ENCODE results near the gene SLC6A4.

The SLC6A4 gene

DNA sequence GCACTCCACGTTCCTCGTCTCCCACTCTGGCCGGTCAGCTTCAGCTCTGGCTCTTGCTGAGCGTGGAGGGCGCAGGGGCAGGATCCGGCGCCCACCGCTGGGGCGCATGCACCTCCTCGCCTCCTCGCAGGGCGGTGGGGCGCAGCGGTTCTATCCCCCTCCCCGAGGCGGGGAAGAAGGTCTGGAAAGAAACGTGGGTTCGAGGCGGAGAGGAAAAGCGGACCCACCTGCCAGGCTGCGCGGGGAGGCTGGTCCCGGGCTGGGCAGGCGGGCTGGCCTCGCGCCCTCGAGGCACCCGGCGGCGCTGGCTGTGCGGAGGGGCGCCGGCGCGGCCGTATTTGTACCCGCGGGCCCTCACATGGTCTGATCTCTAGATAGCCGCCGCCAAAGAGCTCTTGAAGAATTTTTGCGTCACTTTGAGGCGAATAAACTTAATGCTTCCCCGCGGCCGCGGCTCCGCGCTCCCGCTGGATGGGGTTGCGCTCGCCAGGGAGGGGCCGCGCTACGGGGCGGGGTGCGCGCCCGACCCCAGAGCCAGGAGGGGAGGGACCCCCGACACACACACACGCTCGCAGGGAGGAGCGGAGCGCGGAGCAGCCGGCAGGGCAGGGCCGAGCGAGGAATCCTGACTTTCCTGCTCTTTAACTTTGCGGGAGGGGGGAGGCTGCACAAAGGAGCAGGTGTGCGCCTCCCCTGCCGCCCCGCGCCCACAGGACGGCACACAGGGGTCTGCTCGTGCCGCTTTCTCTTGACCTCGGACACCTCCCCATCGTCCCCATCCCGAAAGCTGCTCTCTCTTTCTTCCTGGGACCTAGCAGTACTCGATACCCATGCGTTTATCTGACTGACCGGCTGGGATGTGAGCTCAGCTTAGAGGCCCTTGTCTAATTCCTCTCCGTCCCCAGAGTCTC is at the start of gene SLC6A4:
SLC6A4 (minus strand) TSS at position 312 of the 911 bp plus-strand sequence. CDS start 13,739 bp downstream, outside the sequence.
- Histone ChIP-seq H3K4me1 (ENCODE audit: insufficient read depth, insufficient read length) (peaks cover 9% of the 10 kb centered on the region), H3K27me3 (ENCODE audit: insufficient read depth, insufficient read length) (peaks cover 69% of the 10 kb centered on the region), H3K4me3 (ENCODE audit: insufficient read length, low read depth) (peak within 1 kb of the TSS; percentile 32), H3K9ac (ENCODE audit: insufficient read length, low read depth) (peak within 1 kb of the TSS; percentile 50), H3K36me3 (ENCODE audit: insufficient read depth, insufficient read length, low read length) (no peaks in the 10 kb centered on the region), H3K9me3 (ENCODE audit: insufficient read depth, low read length) (peaks cover 8% of the 10 kb centered on the region; the same call in 1 of the 2 replicates)
- TF ChIP-seq ZNF274 (IDR thresholded peaks at IDR 0.05; ENCODE audit: low read depth, low read length), result no peak
- no peak for TF ChIP-seq SUZ12 (IDR thresholded peaks at IDR 0.05; ENCODE audit: extremely low read depth, insufficient read depth, insufficient read length)
- no peak for TF ChIP-seq YY1 (IDR thresholded peaks at IDR 0.05; ENCODE audit: insufficient read depth, insufficient read length)
- DNase-seq (ENCODE audit: low read depth, low spot score), result no peak

DNA sequence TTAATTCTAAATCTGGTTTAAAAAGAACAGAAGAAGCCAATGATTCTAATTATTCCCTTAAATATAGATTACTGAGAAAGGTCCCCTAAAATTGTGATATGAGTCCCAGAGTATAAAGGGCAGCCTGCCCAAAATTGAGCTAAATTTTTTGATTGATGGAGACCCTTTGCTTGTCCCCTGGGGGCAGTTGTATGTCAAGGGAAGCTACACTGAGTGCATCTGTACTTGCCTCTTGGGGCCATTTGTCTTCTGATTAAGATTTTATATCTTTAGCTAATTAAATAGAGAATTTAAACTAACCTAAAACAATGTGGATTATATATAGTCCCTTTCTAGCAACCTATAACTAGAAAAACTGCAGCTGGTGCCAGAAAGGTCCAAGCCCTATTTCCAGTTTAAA is 43.7 kb upstream of the SLC6A4 start:
- Histone ChIP-seq H3K9me3 (ENCODE audit: insufficient read depth, low read length) (no peaks in the 10 kb centered on the region), H3K36me3 (ENCODE audit: insufficient read depth, insufficient read length, low read length) (peaks cover 75% of the 10 kb centered on the region), H3K4me3 (ENCODE audit: insufficient read length, low read depth) (no peak overlapping the region), H3K27me3 (ENCODE audit: insufficient read depth, insufficient read length) (no peaks in the 10 kb centered on the region), H3K9ac (ENCODE audit: insufficient read length, low read depth) (no peak overlapping the region), H3K4me1 (ENCODE audit: insufficient read depth, insufficient read length) (no peaks in the 10 kb centered on the region)
- no peak for TF ChIP-seq YY1 (IDR thresholded peaks at IDR 0.05; ENCODE audit: insufficient read depth, insufficient read length)
- no peak for TF ChIP-seq ZNF274 (IDR thresholded peaks at IDR 0.05; ENCODE audit: low read depth, low read length)
- no peak for TF ChIP-seq SUZ12 (IDR thresholded peaks at IDR 0.05; ENCODE audit: extremely low read depth, insufficient read depth, insufficient read length)
- no peak for DNase-seq (ENCODE audit: low read depth, low spot score)

DNA sequence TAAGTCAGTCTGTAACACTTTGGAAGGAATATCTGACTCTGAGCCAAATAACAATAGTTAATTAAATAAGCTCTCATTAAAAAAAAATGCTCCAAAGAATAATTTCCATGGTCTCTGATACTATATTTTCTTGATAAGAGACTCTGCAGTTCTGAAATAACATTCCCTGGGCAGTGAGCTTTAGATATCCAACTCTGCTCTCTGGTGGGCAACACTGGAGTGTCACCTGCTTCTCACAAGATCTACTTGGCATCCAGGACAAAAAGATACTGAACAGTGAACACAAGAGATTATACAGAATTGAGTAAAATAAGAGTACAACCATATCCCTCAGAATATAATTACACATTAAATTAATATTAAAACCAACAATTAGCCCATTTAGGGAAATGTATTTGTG is 42.5 kb upstream of the SLC6A4 start:
- no peak for DNase-seq (ENCODE audit: low read depth, low spot score)
- TF ChIP-seq ZNF274 (IDR thresholded peaks at IDR 0.05; ENCODE audit: low read depth, low read length) (no peak), SUZ12 (IDR thresholded peaks at IDR 0.05; ENCODE audit: extremely low read depth, insufficient read depth, insufficient read length) (no peak), YY1 (IDR thresholded peaks at IDR 0.05; ENCODE audit: insufficient read depth, insufficient read length) (no peak)
- Histone ChIP-seq H3K36me3 (ENCODE audit: insufficient read depth, insufficient read length, low read length) (peaks cover 77% of the 10 kb centered on the region), H3K4me3 (ENCODE audit: insufficient read length, low read depth) (no peak overlapping the region), H3K9me3 (ENCODE audit: insufficient read depth, low read length) (no peaks in the 10 kb centered on the region), H3K9ac (ENCODE audit: insufficient read length, low read depth) (no peak overlapping the region), H3K27me3 (ENCODE audit: insufficient read depth, insufficient read length) (no peaks in the 10 kb centered on the region), H3K4me1 (ENCODE audit: insufficient read depth, insufficient read length) (no peaks in the 10 kb centered on the region)

DNA sequence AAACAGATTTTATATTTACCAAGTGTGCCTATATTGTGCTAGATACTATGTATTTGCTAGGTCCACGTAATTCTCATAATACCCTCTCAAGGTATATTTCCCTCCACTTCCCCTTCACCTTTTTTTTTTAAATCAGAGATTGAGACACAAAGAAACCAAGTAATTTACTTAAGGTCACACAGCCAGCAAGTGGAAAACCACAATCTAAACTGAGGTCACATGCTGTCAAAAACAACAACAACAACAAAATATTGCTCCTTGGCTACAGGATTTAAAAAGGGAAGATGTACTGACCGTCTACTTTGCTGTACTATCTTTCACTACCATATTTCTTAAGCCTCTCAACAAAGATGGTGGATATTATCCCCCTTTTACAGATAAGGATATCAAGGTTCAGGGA is 40.4 kb upstream of the SLC6A4 start:
- Histone ChIP-seq H3K9ac (ENCODE audit: insufficient read length, low read depth) (no peak overlapping the region), H3K36me3 (ENCODE audit: insufficient read depth, insufficient read length, low read length) (peaks cover 73% of the 10 kb centered on the region), H3K27me3 (ENCODE audit: insufficient read depth, insufficient read length) (no peaks in the 10 kb centered on the region), H3K4me3 (ENCODE audit: insufficient read length, low read depth) (no peak overlapping the region), H3K9me3 (ENCODE audit: insufficient read depth, low read length) (no peaks in the 10 kb centered on the region), H3K4me1 (ENCODE audit: insufficient read depth, insufficient read length) (no peaks in the 10 kb centered on the region)
- no peak for TF ChIP-seq SUZ12 (IDR thresholded peaks at IDR 0.05; ENCODE audit: extremely low read depth, insufficient read depth, insufficient read length)
- TF ChIP-seq YY1 (IDR thresholded peaks at IDR 0.05; ENCODE audit: insufficient read depth, insufficient read length), result no peak
- no peak for TF ChIP-seq ZNF274 (IDR thresholded peaks at IDR 0.05; ENCODE audit: low read depth, low read length)
- DNase-seq (ENCODE audit: low read depth, low spot score), result no peak

DNA sequence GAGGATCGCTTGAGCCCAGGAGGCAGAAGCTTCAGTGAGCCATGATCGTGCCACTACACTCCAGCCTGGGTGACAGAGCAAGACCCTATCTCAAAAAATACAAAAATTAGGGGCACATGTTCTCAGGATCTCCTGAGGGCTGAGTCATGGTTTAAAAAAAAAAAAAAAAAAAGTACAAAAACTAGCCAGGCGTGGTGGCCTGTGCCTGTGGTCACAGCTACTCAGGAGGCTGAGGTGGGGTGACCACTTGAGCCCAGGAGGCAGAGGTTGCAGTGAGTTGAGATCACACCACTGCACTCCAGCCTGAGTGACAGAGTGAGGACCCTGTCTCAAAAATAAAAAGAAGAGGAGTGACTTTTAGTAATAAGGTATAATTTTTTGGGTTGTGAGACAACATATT is 39.4 kb upstream of the SLC6A4 start:
- H3K36me3 ChIP-seq (ENCODE audit: insufficient read depth, insufficient read length, low read length), result peaks cover 76% of the 10 kb centered on the region

DNA sequence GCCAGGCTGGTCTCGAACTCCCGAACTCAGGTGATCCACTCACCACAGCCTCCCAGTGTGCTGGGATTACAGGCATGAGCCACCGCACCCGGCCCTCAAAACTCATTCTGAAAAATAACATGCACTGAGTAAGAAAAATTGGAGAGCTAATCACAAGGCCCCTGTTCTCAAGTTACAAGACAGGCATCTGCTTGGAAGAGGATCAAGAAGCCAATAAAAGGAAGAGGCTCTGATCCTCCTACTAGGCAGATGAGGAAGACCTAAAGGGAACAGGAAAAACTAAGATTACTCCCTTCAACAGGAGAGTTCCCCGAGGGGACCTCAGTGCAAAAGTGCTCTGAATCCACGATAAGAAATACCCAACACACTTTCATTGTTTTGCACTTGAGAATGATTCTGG is 37.9 kb upstream of the SLC6A4 start:
- Histone ChIP-seq H3K4me3 (ENCODE audit: insufficient read length, low read depth) (no peak overlapping the region), H3K9me3 (ENCODE audit: insufficient read depth, low read length) (no peaks in the 10 kb centered on the region), H3K4me1 (ENCODE audit: insufficient read depth, insufficient read length) (no peaks in the 10 kb centered on the region), H3K27me3 (ENCODE audit: insufficient read depth, insufficient read length) (no peaks in the 10 kb centered on the region), H3K9ac (ENCODE audit: insufficient read length, low read depth) (no peak overlapping the region), H3K36me3 (ENCODE audit: insufficient read depth, insufficient read length, low read length) (peaks cover 66% of the 10 kb centered on the region)
- TF ChIP-seq ZNF274 (IDR thresholded peaks at IDR 0.05; ENCODE audit: low read depth, low read length), result no peak
- no peak for TF ChIP-seq YY1 (IDR thresholded peaks at IDR 0.05; ENCODE audit: insufficient read depth, insufficient read length)
- TF ChIP-seq SUZ12 (IDR thresholded peaks at IDR 0.05; ENCODE audit: extremely low read depth, insufficient read depth, insufficient read length), result no peak
- no peak for DNase-seq (ENCODE audit: low read depth, low spot score)

More for the DNA sequence above, 39.4 kb upstream of the SLC6A4 start:
- Histone ChIP-seq H3K4me3 (ENCODE audit: insufficient read length, low read depth) (no peak overlapping the region), H3K9me3 (ENCODE audit: insufficient read depth, low read length) (no peaks in the 10 kb centered on the region), H3K4me1 (ENCODE audit: insufficient read depth, insufficient read length) (no peaks in the 10 kb centered on the region), H3K27me3 (ENCODE audit: insufficient read depth, insufficient read length) (no peaks in the 10 kb centered on the region), H3K9ac (ENCODE audit: insufficient read length, low read depth) (no peak overlapping the region)
- no peak for DNase-seq (ENCODE audit: low read depth, low spot score)
- no peak for TF ChIP-seq ZNF274 (IDR thresholded peaks at IDR 0.05; ENCODE audit: low read depth, low read length)
- no peak for TF ChIP-seq YY1 (IDR thresholded peaks at IDR 0.05; ENCODE audit: insufficient read depth, insufficient read length)
- no peak for TF ChIP-seq SUZ12 (IDR thresholded peaks at IDR 0.05; ENCODE audit: extremely low read depth, insufficient read depth, insufficient read length)

DNA sequence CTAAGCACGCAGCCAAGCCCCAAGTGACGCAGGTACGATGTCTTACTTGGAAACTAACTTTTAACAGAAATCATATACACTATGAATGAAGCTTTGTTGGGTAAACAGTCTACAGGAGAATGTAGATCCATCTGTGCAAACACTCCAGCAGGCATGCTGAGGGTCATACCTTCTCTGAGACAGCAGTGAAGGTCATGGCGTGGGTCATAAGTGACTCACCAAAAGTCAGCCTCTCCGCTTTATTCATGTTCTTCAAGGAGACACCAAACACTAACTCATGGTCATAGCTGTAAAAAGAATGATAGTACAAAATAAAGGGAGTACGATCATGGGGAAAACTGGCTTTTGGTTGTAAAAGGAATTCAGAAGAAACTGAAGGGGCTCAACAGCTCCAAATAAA is 35.6 kb upstream of the SLC6A4 start:
- Histone ChIP-seq H3K4me3 (ENCODE audit: insufficient read length, low read depth) (no peak overlapping the region), H3K9ac (ENCODE audit: insufficient read length, low read depth) (no peak overlapping the region)

More for the DNA sequence above, 35.6 kb upstream of the SLC6A4 start:
- peaks cover 62% of the 10 kb centered on the region for H3K36me3 ChIP-seq (ENCODE audit: insufficient read depth, insufficient read length, low read length)
- TF ChIP-seq SUZ12 (IDR thresholded peaks at IDR 0.05; ENCODE audit: extremely low read depth, insufficient read depth, insufficient read length) (no peak), YY1 (IDR thresholded peaks at IDR 0.05; ENCODE audit: insufficient read depth, insufficient read length) (no peak), ZNF274 (IDR thresholded peaks at IDR 0.05; ENCODE audit: low read depth, low read length) (no peak)
- no peaks in the 10 kb centered on the region for H3K27me3 ChIP-seq (ENCODE audit: insufficient read depth, insufficient read length)
- no peaks in the 10 kb centered on the region for H3K9me3 ChIP-seq (ENCODE audit: insufficient read depth, low read length)
- H3K4me1 ChIP-seq (ENCODE audit: insufficient read depth, insufficient read length), result no peaks in the 10 kb centered on the region
- no peak for DNase-seq (ENCODE audit: low read depth, low spot score)
